NT2/D1 (cell line): ENCODE results near the gene BMP2.

Source experiments
- DNase-seq: peaks from one replicate; pipeline ENCODE4 v3.0.0-alpha.2; 2011; ENCODE audit warnings: low read depth, low spot score
- H3K27me3 ChIP-seq: 2 replicates; pipeline ENCODE4 v1.6.0; 2011; ENCODE audit warnings: mild to moderate bottlenecking; ENCODE audit not compliant: insufficient read length, insufficient read depth
- H3K36me3 ChIP-seq: 2 replicates; pipeline ENCODE4 v1.6.1; 2011; ENCODE audit warnings: mild to moderate bottlenecking, low read length, mixed read lengths; ENCODE audit not compliant: insufficient read depth, insufficient read length
- H3K4me1 ChIP-seq: 2 replicates; pipeline ENCODE4 v1.5.1; 2011; ENCODE audit not compliant: insufficient read depth, insufficient read length
- H3K4me3 ChIP-seq: 2 replicates; pipeline ENCODE4 v1.5.1; 2011; ENCODE audit warnings: low read depth; ENCODE audit not compliant: insufficient read length
- H3K9ac ChIP-seq: 2 replicates; pipeline ENCODE4 v1.6.0; 2011; ENCODE audit warnings: low read depth; ENCODE audit not compliant: insufficient read length
- H3K9me3 ChIP-seq: 2 replicates; pipeline ENCODE4 v1.5.1; 2011; ENCODE audit warnings: mild to moderate bottlenecking, low read length; ENCODE audit not compliant: insufficient read depth
- SUZ12 ChIP-seq: IDR thresholded peaks from 2 replicates; pipeline ENCODE4 v1.6.1; 2011; ENCODE audit not compliant: insufficient read length, insufficient read depth; ENCODE audit errors: extremely low read depth
- YY1 ChIP-seq: IDR thresholded peaks from 2 replicates; pipeline ENCODE4 v1.6.1; 2011; ENCODE audit not compliant: insufficient read length, insufficient read depth
- ZNF274 ChIP-seq: IDR thresholded peaks from 2 replicates; pipeline ENCODE4 v1.6.1; 2011; ENCODE audit warnings: mild to moderate bottlenecking, low read depth, low read length

BMP2 gene

DNA sequence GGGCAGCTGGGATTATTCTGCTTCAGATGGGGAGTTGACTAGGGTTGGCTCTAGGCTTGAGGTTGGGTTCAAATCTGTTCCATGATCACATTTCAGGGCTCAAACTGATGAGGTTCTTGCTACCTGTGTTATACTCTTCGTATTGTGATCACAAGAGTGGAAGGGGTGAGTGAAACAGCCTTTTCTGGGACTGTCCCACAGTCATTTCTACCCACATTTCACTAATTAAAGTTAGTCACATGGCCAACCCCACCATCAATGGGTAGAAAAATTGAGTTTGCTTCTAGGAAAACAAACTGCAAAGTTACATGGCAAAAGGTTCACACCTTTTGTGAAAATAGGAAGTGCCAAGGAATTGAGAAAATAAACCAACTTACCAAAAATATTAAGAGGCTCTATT, 33.5 kb upstream of the BMP2 start:
- H3K4me1 ChIP-seq = no peaks in the 10 kb centered on the region
- TF ChIP-seq YY1 = no peak
- no peak for TF ChIP-seq SUZ12
- no peak for TF ChIP-seq ZNF274
- no peak overlapping the region for H3K4me3 ChIP-seq
- no peaks in the 10 kb centered on the region for H3K9me3 ChIP-seq
- H3K36me3 ChIP-seq = no peaks in the 10 kb centered on the region
- no peaks in the 10 kb centered on the region for H3K27me3 ChIP-seq
- DNase-seq = no peak
- no peak overlapping the region for H3K9ac ChIP-seq

DNA sequence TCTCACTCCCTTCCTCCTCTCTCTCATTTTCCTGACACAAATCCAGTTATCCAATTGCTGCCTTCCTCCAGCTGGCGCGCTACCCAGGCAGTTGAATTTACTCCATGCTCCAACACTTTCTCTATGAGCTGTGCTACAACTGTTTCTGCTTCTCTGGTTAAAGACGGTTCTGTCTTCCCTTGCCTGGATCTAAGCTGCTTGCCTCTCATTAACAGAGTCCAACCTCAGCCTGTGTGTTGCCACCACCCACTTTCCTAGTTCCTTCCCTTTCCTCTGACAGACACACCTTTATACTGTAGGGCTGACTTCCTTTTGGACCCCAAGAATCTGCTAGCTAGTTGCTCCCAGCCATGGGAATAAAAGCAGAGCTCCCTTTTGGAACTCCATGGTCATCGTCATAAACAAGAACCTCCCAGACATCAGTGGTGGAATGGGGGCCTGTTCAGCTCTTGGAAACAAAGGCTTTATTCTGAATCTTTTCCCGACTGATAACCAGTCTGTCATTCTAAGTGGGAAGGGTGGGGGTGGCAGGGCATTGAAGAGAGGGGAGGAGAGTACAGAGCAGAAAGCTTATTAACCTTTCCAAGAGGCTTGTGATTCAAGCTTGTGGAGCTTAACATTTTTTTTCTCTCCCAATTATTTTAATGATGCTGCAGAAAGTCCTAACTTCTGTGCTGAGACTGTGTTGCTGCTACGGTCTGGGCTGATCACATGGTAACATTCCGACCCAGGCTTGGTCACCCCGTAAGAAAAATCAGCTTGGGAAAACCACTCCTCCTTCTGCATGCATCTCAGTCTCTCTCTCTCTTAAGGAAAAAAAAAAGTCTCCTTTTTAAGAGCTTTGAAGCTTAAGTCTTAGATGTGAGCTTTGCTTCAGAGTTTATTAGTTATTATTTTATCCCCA, 31.3 kb upstream of the BMP2 start:
- Histone ChIP-seq H3K27me3 (no peaks in the 10 kb centered on the region), H3K4me3 (no peak overlapping the region), H3K9me3 (no peaks in the 10 kb centered on the region), H3K9ac (no peak overlapping the region), H3K36me3 (no peaks in the 10 kb centered on the region), H3K4me1 (no peaks in the 10 kb centered on the region)
- no peak for TF ChIP-seq SUZ12
- TF ChIP-seq ZNF274 = no peak
- no peak for TF ChIP-seq YY1
- DNase-seq = no peak

DNA sequence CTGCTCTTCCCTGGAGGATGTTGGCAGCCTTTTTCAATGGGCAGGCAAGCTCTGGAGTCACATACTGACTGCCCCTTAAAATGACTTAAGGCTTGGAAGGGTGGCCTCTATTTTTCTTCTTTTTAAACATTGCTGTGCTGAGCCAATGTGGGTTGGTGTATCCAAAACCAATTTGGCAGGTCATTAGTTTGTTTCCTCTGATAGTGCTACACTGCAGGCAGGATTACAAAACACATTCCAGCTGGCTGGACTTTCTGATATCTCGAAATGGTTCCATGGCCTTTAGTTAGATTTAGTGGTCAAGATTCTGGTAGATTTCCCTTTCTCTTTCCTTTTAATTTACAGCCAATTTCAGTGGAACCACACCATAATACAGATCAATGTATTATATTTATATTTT, 28.1 kb upstream of the BMP2 start:
- DNase-seq = no peak
- no peaks in the 10 kb centered on the region for H3K9me3 ChIP-seq
- H3K4me1 ChIP-seq = no peaks in the 10 kb centered on the region
- no peak overlapping the region for H3K9ac ChIP-seq
- no peak overlapping the region for H3K4me3 ChIP-seq
- H3K36me3 ChIP-seq = no peaks in the 10 kb centered on the region
- no peaks in the 10 kb centered on the region for H3K27me3 ChIP-seq
- no peak for TF ChIP-seq SUZ12
- TF ChIP-seq ZNF274 = no peak

DNA sequence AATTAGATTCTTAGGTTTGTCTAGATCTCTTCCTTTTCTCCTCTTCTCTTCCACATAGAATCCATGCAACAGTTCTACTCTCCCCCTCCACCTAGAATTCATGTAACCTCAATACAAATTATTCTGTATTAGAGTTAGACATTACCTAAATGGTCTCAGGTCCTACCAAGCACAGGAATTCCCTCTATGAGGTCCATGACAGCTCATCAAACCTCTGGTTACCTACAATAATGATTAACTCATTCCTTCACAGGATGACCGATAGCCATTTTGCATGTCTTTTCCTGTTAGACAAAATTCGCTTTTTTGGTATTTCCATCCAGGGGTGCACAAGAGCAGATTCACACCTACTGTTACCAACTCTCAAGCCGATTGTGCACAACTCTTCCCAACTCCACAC, 27.4 kb upstream of the BMP2 start:
- no peak for DNase-seq
- Histone ChIP-seq H3K4me3 (no peak overlapping the region), H3K4me1 (no peaks in the 10 kb centered on the region), H3K9ac (no peak overlapping the region), H3K9me3 (no peaks in the 10 kb centered on the region), H3K27me3 (no peaks in the 10 kb centered on the region), H3K36me3 (no peaks in the 10 kb centered on the region)
- TF ChIP-seq SUZ12 (no peak), YY1 (no peak), ZNF274 (no peak)

DNA sequence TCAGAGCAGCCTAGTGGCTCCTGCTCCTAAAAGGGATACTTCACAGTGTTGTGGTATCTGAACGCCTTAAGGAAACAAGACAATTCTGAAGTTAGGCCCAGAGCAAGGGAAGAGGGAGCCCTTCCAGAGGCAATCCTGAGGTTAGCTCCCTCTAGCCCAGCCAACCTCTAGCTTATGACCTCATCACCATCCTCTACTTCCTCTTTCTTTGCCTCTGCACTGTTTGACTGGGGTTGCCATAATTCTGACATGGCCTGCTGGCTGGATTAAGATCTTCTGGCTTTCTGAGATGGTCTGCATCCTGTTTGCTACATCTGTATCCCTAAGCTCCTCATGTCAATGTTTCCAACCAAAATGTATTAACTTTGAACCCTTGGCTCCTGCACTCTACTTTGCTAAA, 23.3 kb upstream of the BMP2 start:
- TF ChIP-seq SUZ12 (no peak), YY1 (no peak), ZNF274 (no peak)
- Histone ChIP-seq H3K4me1 (no peaks in the 10 kb centered on the region), H3K9ac (no peak overlapping the region), H3K27me3 (no peaks in the 10 kb centered on the region), H3K4me3 (no peak overlapping the region), H3K9me3 (no peaks in the 10 kb centered on the region), H3K36me3 (no peaks in the 10 kb centered on the region)
- no peak for DNase-seq

DNA sequence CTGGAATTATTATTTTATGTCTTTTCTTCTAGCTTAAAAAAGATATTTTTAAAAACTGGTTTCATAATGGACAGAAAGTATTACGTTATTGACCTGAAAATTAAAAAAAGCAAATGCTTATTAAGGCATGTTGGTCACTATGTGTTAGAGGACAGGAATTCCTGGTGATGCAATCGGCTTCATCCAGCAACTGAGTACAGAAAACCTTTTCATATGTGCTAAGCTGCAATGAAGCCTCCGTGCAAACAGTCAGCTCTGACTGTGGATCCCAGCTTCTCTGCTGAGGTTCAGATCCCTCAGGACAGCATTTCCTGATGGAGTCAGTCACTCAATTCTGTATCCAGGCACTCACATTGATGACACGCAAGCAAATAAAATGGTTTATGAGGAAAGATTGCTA, 22.7 kb upstream of the BMP2 start:
- H3K36me3 ChIP-seq = no peaks in the 10 kb centered on the region
- no peak for TF ChIP-seq SUZ12
- TF ChIP-seq YY1 = no peak
- no peak for TF ChIP-seq ZNF274
- no peak for DNase-seq
- H3K9me3 ChIP-seq = no peaks in the 10 kb centered on the region
- no peak overlapping the region for H3K4me3 ChIP-seq
- no peak overlapping the region for H3K9ac ChIP-seq
- no peaks in the 10 kb centered on the region for H3K27me3 ChIP-seq
- H3K4me1 ChIP-seq = no peaks in the 10 kb centered on the region

DNA sequence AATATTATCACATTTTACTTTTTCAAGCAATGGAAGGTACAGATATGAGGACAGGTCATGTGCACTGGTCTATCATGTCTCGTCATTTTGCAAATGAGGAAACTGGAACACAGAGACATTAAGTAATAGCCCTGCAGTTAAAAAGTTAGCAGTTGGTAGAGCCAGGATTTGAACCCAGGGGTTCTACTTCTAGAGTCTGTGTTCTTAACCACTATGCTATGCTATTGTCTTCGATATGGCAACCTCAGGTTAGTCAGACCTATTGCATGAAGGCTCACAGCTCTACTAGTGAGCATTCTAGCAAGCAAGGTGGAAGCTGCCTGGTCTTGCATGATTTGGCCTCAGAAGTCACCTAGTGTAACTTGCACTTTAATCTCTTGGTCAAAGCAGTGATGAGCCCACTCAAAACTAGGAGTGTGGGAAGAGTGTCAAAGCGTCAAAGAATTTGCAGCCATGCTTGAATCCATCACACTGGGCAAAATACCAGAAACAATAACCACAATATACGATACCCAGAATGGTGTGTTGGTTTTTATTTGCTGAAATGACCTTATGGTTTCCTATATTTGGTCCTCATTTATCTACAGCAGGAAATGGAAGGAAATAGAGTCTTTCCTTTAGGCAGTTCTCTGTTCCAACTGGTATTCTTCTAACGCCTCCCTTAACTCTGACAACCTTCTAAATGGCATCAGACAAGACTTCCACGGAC, 20.4 kb upstream of the BMP2 start:
- H3K27me3 ChIP-seq = no peaks in the 10 kb centered on the region
- H3K9ac ChIP-seq = no peak overlapping the region
- no peaks in the 10 kb centered on the region for H3K36me3 ChIP-seq
- H3K4me3 ChIP-seq = no peak overlapping the region
- no peak for DNase-seq
- no peak for TF ChIP-seq ZNF274
- no peak for TF ChIP-seq SUZ12
- TF ChIP-seq YY1 = no peak
- H3K4me1 ChIP-seq = no peaks in the 10 kb centered on the region
- H3K9me3 ChIP-seq = no peaks in the 10 kb centered on the region
